HT1080 (cell line): ENCODE results near the gene USP6. TPM values are rescaled to one million over a fixed set of nuclear protein-coding genes. Genes with fewer than 3 reads are reported as not detected.
"Not testable (repeated sequence)": the region's sequence is repeated elsewhere in the genome, so short reads cannot be mapped to it uniquely, and the experiment has no call there.

ENCODE experiments used
- DNase-seq: peaks from one replicate; pipeline ENCODE4 v3.0.0-alpha.2; 2015; ENCODE audit warnings: low read depth
- total RNA-seq: library from RNA; depleted of rRNA; stranded (reverse); fragments of >200 nt; shearing (Covaris generic); gene quantifications from 2 replicates; pipeline ENCODE4 v1.2.3, GENCODE V29; 2014

Gene USP6
- total RNA-seq, 1 experiment from 2014 or later: not detected

DNA sequence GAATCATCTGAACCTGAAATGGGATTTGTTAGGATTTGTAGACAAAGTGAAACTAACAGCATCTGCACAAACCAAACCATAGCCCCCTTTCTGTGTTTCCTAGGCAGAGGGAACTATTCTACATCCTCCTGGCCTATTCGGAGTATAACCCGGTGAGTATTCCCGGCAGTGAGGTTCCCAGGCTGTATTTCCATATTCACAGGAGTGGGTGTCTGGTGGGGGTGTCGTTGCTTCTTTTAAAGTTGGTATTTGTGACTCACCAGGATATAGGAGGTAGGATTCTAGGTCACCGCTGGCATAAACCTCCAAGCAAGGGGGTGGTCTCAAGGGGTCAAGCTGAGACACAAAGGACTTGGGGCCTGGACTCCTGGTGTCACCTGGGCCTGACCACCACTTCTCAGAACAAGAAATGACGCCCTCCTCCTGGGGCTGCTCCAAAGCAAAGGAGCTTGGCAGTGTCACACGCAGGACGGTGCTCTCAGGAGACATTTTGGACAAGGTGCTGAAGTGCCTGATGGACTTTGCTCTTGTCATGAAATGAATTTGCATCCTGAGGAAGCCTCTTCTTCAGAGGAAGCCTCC is 19.4 kb downstream of the USP6 start:
- not testable (repeated sequence) for DNase-seq

DNA sequence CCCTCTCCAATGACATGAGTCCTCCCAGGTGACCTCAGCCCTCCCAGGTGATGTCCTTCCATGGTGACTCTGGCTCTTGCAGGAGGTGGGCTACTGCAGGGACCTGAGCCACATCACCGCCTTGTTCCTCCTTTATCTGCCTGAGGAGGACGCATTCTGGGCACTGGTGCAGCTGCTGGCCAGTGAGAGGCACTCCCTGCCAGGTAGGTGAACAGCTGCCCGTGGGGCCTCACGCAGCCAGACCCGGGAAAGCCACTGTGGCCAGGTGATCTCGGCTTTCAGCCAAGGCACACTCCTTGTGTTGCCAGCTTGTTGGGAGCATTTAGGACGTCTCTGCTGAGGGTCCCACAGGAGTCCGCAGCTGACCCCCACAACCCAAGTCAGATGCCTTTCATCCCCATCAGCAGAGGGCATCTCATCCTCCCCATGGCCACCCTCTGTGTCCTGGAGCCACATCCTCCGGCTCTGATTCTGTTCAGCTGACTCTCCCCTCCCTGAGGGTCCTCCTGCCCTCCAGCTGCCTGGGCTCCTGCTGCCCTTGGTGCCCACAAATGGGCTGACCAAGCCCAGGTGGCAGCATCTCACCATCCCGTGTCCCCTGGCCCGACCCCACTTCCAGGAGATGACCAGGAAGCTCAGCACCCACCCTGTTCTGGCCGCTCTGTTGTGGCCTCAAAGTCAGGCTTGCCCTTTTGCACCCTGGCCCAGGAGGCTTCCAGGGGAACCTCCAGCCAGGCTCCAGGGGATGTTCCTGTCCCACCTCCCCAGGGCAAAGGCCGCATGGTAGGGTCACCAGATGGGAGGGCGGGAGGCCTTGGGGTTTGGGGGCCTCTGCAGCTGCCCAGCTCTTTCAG is 20.1 kb downstream of the USP6 start:
- DNase-seq: no peak

DNA sequence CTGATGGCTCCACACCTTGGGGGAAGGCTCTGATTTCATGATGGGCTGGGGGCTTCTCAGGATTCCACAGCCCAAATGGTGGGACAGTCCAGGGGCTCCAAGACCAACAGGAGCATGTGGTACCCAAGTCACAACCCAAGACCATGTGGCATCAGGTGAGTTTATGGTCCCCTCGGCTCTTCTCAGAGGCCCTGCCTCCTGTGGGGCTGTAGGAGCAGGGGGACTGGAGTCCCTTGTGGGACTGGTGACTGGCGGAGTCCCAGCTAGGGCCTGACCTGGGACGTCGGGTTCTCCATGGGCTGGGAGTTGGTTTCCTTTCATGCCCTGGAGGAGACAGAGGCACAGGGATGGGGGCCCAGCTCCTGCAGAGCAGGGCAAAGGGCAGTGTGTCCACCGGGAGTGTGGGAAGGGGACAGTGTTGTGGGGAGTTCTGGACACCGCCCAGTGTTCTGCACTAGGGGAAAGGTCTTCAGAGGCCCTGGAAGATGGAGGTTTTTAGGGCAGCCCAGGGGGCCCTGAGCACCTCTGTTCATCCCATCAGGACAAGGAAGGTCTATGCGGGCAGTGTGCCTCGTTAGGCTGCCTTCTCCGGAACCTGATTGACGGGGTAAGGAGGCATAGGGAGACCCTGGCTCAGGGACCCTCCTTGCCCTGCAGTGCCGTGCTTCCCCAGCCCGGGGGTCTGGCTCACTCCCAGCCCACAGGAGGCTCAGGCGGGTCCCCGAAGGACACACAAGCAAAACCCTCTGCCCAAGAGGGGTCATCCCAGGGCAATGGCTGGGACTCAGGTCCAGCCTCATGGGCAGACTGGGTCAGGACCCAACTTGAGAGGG is 21.0 kb downstream of the USP6 start:
- not testable (repeated sequence) for DNase-seq

DNA sequence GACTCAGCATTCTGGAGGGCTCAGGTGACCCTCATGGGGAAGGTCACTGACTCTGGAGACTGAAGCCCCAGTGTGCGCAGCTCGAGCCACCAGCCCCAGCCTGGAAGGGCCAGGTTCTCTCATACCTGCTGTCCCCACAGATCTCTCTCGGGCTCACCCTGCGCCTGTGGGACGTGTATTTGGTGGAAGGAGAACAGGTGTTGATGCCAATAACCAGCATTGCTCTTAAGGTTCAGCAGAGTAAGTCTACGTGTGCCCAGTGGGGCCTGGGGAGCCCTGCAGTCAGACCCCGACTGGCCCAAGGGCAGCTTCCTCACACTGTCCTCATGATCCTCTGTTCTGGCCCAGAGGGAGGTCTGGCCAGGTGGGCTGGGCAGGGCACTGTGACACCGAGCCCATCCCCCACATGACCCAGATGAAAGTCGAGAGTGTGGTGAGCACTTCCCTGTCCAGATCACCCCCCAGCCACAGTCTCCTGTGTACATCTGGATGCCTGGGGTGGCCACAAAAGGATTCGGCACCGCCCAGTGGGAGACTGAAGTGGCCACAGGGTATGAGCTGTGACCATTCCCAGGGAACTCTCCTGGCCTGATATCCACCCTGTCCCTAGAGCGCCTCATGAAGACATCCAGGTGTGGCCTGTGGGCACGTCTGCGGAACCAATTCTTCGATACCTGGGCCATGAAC is 21.8 kb downstream of the USP6 start:
- DNase-seq: not testable (repeated sequence)

DNA sequence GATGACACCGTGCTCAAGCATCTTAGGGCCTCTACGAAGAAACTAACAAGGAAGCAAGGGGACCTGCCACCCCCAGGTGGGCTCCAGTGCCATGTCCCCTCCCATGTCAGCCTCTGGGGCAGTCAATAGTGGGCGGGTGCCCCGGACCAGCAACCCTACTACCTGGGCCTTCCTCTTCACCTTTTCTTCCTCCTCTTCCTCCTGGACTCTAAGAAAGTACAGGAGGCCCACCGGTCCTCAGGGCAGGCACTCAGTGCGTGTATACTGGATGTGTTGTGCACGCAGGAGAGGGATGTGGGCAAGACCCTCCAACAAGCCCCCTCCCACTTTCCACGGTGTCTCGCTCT is 22.3 kb downstream of the USP6 start:
- not testable (repeated sequence) for DNase-seq

DNA sequence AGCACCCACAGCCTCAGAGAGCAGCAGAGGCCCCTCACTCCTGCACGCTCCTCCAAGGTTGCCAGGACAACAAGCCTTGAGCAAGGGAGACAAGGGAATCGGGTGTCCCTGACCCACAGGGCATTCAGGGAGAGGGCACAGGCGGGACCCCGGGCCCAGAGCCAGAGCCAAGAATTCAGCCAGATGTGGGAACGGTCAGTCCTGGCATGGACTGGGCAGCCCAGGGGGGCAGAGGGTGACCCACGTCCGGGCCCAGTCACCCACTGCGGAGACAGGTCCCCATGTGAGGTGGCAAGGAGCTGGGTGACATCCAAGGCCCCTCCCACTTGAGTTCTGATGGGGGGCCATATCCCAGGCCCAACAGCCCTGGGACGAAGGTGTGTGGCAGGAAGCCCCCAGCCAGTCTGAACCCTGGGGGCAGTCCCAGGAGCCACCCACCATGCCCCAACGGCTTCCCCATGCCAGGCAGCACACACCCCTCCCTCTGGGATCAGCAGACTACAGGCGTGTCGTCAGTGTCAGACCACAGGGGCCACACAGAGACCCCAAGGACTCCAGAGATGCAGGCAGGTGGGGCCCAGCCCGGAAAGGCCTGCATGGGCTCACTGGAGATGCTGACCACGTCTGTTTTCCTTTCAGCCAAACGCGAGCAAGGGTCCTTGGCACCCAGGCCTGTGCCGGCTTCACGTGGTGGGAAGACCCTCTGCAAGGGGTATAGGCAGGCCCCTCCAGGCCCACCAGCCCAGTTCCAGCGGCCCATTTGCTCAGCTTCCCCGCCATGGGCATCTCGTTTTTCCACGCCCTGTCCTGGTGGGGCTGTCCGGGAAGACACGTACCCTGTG is 23.0 kb downstream of the USP6 start:
- DNase-seq: no peak

DNA sequence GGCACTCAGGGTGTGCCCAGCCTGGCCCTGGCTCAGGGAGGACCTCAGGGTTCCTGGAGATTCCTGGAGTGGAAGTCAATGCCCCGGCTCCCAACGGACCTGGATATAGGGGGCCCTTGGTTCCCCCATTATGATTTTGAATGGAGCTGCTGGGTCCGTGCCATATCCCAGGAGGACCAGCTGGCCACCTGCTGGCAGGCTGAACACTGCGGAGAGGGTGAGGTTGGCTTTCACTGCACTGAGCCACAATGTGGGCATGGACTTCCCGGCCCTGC is 23.6 kb downstream of the USP6 start:
- DNase-seq: no peak

DNA sequence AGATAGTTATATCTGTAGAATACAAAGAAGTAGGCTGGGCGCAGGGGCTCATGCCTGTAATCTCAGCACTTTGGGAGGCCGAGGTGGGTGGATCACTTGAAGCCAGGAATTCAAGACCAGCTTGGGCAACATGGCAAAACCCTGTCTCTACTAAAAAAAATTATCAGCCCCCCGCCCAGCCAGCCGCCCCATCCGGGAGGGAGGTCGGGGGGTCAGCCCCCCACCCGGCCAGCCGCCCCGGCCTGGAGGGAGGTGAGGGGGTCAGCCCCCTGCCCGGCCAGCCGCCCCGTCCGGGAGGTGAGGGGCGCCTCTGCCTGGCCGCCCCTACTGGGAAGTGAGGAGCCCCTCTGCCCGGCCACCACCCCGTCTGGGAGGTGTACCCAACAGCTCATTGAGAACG is 27.0 kb downstream of the USP6 start:
- not testable (repeated sequence) for DNase-seq

DNA sequence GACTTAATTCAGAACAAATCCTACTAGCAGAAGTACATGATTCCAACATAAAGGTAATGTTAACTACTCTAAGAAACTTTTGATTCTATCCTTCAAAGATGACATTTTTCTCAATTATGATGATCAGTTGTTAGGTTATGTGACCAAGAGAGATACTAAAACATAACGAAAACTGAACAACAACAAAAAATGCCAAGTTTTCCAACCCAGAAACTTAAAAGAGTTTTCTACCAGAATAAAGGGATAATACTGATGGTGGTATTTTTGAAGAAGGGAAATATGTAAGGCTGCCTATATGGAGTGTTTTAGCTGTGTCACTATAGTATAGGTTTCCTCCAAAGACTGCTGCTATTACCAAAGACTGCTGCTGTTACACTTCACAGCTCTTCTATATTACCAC is 30.3 kb downstream of the USP6 start:
- not testable (repeated sequence) for DNase-seq

DNA sequence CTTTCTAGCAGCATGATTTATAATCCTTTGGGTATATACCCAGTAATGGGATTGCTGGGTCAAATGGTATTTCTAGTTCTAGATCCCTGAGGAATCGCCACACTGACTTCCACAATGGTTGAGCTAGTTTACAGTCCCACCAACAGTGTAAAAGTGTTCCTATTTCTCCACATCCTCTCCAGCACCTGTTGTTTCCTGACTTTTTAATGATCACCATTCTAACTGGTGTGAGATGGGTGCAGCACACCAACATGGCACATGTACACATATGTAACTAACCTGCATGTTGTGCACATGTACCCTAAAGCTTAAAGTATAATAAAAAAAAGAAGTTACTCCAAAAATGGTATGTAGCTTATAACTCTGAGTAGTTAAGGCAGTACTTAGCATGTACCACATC is 44.9 kb downstream of the USP6 start:
- DNase-seq: not testable (repeated sequence)

DNA sequence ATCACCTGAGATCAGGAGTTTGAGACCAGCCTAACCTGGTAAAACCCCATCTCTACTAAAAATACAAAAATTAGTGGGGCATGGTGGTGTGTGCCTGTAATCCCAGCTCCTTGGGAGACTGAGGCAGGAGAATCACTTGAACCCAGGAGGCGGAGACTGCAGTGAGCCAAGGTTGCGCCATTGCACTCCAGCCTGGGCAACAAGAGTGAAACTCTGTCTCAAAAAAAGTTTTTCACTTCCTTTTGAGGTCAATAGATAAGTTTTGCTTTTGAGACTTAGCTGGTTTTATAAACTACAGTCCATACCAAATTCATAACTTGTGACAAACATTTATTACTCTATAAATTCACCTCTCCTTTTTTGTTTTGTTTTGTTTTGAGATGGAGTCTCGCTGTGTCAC is 46.0 kb downstream of the USP6 start:
- DNase-seq: not testable (repeated sequence)

DNA sequence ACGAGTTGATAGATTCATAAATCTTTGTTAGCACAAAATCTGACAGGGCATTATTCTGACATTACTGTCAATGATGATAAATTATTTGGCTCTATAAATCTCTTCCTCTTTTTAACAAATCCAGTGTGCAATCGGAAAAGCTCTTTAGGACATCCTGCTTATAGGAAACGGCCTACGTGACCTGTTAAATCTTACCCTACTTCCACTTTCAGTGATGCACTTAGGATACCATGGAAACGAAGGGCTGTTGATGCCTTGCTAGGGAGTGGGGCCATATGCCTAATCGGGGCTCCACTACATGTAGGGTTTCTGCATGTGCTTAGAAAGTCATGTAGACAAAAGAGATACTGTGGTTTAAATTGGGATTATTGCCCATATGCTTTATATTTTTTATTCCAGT is 48.6 kb downstream of the USP6 start:
- no peak for DNase-seq

DNA sequence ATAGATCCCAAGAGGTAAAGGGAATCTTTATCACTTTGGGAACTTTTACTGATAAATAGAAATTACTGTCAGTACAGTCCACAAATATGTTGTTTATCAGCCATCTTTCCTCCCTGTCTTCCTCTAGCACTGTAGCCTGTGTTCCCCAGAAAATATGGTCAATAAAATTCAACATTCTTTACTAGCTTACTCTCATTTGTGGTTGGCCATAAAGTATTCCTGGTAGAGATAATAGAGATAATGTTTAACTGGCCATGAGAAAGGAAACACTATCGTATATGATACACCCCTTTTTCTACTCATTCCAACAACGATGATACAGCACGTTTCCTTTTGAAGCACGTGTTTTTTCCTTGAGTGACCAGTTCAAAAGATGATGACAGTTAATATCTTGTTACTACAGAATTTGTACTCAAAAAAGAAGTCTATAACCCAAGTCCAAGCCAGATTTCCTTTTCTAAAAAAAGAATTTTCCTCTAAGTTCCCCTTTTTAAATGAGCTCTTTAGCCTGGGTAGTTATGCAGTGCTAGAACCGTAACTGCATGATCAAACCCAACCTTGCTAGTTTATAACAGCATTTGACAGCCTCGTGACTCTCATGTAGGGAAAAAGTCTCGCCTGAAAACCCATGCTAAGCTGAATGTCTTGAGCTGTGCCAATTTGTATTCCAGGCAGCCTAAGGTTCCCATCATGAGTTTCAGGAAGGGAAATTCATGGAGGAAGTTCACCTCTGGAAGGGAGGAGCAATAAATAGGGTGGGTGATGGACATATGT is 50.1 kb downstream of the USP6 start:
- peak; percentile 14 for DNase-seq

DNA sequence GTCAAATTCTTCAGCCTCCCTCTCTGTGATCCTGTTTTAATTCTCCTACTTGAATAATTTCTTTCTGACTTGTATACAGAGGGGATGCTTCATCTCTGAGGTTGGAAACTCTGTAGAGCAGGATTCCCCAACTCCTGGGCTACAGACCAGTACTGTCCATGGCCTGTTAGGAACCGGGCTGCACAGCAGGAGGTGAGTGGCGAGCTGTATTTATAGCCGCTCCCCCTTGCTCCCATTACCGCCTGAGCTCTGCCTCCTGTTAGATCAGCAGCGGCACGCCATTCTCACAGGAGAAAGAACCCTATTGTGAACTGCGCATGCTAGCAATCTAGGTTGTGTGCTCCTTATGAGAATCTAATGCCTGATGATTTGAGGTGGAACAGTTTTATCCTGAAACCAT is 59.2 kb downstream of the USP6 start:
- DNase-seq: not testable (repeated sequence)

DNA sequence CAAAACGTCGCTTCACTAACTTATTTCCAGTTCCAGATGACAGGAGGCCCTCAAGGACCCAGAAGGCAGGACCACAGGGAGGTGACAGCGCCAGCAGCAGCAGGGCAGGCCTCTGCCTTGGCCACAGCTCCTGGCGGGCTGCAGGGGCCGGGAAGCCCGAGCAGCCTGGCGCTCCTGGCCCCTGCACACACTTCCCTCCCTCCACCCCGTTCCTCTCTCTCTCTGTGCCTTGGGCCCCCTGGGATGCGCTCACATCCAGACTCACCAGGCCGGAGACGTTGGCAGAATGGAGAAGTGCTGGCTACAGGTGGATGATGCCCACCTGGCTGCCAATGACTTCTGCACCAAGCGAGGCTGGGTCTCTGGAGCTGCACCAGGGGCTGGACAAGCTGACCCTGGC is 63.2 kb downstream of the USP6 start:
- DNase-seq: no peak

DNA sequence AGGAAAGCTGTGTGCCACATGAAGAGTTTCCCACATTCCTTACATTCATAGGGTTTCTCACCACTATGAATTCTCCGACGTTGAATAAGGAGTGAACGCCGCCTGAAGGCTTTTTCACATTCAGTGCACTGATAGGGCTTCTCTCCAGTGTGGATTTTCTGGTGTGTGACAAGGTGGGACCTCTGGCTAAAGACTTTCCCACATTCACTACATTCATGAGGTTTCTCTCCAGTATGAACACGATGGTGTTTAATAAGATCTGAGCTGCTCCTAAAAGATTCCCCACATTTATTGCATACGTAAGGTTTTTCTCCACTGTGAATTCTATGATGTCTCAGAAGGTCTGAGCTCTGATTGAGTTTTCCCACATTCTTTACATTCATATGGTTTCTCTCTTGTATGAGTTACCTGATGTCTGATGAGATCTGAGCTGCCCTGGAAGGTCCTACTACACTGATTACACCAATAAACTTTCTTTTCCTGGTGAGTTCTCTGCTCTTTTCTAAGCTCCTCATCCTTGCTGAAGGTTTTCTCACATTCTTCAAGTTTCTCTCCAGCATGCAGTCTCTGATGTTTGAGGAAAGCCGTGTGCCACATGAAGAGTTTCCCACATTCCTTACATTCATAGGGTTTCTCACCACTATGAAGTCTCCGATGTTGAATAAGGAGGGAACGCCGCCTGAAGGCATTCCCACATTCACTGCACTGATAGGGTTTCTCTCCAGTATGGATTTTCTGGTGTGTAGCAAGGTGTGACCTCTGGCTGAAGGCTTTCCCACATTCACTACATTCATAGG is 65.9 kb downstream of the USP6 start:
- DNase-seq: no peak

DNA sequence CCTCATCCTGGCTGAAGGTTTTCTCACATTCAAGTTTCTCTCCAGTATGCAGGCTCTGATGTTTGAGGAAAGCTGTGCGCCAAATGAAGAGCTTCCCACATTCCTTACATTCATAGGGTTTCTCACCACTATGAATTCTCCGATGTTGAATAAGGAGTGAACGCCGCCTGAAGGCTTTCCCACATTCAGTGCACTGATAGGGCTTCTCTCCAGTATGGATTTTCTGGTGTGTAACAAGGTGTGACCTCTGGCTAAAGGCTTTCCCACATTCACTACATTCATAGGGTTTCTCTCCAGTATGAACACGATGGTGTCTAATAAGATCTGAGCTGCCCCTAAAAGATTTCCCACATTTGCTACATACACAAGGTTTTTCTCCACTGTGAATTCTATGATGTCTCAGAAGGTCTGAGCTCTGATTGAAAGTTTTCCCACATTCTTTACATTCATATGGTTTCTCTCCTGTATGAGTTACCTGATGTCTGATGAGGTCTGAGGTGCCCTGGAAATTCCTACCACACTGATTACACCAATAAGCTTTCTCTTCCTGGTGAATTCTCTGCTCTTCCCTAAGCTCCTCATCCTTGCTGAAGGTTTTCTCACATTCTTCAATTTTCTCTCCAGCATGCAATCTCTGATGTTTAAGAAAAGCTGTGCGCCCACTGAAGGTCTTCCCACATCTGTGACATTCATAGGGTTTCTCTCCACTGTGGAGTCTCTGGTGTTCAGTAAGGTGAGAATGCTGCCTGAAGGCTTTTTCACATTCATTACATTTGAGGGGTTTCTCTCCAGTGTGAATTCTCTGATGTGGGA is 67.0 kb downstream of the USP6 start:
- no peak for DNase-seq

DNA sequence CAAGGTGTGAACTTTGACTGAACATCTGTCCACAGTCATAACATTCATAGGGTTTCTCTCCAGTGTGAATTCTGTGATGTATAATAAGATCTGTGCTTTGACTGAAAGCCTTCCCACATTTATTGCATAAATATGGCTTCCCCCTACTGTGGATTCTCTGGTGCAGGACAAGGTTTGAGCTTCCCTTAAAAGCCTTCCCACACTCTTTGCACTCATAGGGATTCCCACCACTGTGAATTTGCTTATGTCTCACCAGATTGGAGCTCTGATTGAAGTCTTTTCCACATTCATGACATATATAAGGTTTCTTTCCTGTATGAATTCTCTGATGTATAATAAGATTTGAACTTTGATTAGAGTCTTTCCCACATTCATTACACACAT is 67.6 kb downstream of the USP6 start:
- DNase-seq: no peak

DNA sequence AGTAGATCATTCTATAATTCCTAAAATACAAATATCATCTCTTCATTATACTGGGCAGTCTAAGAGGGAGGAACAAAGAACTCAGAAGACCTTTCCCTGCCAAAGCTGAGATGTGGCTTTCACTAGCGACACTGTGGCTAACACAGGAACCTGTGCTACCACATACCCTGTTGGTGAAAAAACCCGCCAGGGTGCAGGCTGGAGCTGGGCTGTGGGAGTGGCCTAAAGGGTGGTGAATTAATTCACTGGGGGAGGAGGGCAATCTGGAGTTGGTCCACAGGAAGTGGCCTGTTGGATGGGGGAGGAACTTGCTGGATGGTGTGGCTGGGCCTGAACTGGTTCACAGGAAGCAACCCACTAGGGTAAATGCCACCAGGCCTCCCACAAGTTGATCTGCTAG is 68.5 kb downstream of the USP6 start:
- DNase-seq: no peak
